ENCODE measurements around the gene PRR15L.

DNA sequence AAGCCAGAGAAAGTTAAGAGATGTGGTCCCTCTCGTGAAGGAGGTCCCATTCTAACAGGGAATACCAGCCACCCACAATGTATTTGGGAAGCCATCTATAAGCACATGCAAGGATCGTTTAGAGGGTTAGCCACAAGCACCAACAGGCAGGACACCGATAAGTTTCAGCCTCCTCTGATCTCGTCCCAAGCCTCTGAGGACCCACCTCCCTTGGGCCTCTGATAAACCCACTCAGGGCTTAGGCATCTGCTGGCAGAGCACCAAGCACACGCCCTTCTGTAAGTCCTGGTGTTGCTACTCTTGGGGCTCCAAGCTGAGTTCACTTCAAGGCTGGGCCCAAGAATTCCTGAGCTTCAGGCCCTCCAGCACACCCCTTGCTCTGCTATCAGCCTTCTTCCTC, 21.7 kb downstream of the PRR15L start:
- TF ChIP-seq, protein P1, sequence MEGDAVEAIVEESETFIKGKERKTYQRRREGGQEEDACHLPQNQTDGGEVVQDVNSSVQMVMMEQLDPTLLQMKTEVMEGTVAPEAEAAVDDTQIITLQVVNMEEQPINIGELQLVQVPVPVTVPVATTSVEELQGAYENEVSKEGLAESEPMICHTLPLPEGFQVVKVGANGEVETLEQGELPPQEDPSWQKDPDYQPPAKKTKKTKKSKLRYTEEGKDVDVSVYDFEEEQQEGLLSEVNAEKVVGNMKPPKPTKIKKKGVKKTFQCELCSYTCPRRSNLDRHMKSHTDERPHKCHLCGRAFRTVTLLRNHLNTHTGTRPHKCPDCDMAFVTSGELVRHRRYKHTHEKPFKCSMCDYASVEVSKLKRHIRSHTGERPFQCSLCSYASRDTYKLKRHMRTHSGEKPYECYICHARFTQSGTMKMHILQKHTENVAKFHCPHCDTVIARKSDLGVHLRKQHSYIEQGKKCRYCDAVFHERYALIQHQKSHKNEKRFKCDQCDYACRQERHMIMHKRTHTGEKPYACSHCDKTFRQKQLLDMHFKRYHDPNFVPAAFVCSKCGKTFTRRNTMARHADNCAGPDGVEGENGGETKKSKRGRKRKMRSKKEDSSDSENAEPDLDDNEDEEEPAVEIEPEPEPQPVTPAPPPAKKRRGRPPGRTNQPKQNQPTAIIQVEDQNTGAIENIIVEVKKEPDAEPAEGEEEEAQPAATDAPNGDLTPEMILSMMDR (IDR thresholded peaks at IDR 0.05), result no peak
- TF ChIP-seq EZH2 (IDR thresholded peaks at IDR 0.05; ENCODE audit: borderline replicate concordance, insufficient read depth, low read depth, low read length, poor library complexity, severe bottlenecking), result no peak

Data from B cell (primary cell).